Caco-2 (cell line): ENCODE results near the gene NUDT16L1. TPM values are rescaled to one million over a fixed set of nuclear protein-coding genes. Genes with fewer than 3 reads are reported as not detected.

Experiments used
- BruUV-seq: library from RNA; stranded (reverse); fragments of 400-500 nt; replicated peaks from 2 replicates; lab custom pipeline; 2021; lab: Mats Ljungman, UMichigan
- CTCF ChIA-PET: fragments of 300-600 bp; sonication (Branson Sonifier 250); formaldehyde crosslinking; loops from one replicate; lab custom pipeline; 2022; ENCODE audit warnings: antibody characterized with exemption; lab: Charles Lee
- POLR2A ChIA-PET: fragments of 300-600 bp; sonication (Branson Sonifier 250); formaldehyde crosslinking; loops from one replicate; lab custom pipeline; 2022; ENCODE audit warnings: antibody characterized with exemption; lab: Charles Lee
- DNase-seq, 2 experiments: peaks; one replicate each; pipeline versions ENCODE4 v3.0.0 to v3.0.0-alpha.2; 2020 to 2022
- H3K27me3 ChIP-seq: replicated peaks from 2 replicates; pipeline ENCODE4 v1.6.0; 2011; ENCODE audit warnings: low read length; ENCODE audit not compliant: control insufficient read depth, insufficient read depth
- H3K36me3 ChIP-seq: 2 replicates; pipeline ENCODE4 v1.5.1; 2011; ENCODE audit warnings: low read length; ENCODE audit not compliant: control insufficient read depth, insufficient read depth
- H3K4me1 ChIP-seq: fragments of 250-450 bp; sonication (Bioruptor Pico); 2 replicates; pipeline ENCODE4 v1.5.1; 2020; ENCODE audit warnings: mild to moderate bottlenecking
- H3K4me3 ChIP-seq: 2 replicates; pipeline ENCODE4 v1.5.1; 2011; ENCODE audit warnings: low read depth, mild to moderate bottlenecking, control low read depth, low read length
- H3K9me3 ChIP-seq: fragments of 250-450 bp; sonication (Bioruptor Pico); 2 replicates; pipeline ENCODE4 v1.5.1; 2020; ENCODE audit warnings: mild to moderate bottlenecking, moderate library complexity
- H3K27ac Mint-ChIP-seq: one replicate; pipeline ENCODE4 v1.8.0; 2022; ENCODE audit warnings: mixed read lengths; ENCODE audit not compliant: unreplicated experiment
- H3K27me3 Mint-ChIP-seq: one replicate; pipeline ENCODE4 v1.8.0; 2022; ENCODE audit warnings: mixed read lengths; ENCODE audit not compliant: insufficient read depth, unreplicated experiment
- H3K36me3 Mint-ChIP-seq: one replicate; pipeline ENCODE4 v1.8.0; 2022; ENCODE audit warnings: mild to moderate bottlenecking, mixed read lengths; ENCODE audit not compliant: insufficient read depth, unreplicated experiment
- H3K4me1 Mint-ChIP-seq: one replicate; pipeline ENCODE4 v1.8.0; 2022; ENCODE audit warnings: low read depth, mixed read lengths; ENCODE audit not compliant: unreplicated experiment
- H3K4me3 Mint-ChIP-seq: one replicate; pipeline ENCODE4 v1.8.0; 2022; ENCODE audit warnings: mild to moderate bottlenecking, moderate library complexity, mixed read lengths; ENCODE audit not compliant: unreplicated experiment
- H3K9me3 Mint-ChIP-seq: one replicate; pipeline ENCODE4 v1.8.0; 2022; ENCODE audit warnings: mixed read lengths; ENCODE audit not compliant: unreplicated experiment
- intact Hi-C: fragments of 100-400 bp; cut with micrococcal nuclease; formaldehyde crosslinking; loops from one replicate; pipeline ENCODE4 v1.10.0; 2022; ENCODE audit not compliant: unreplicated experiment
- total RNA-seq: library from RNA; stranded (reverse); gene quantifications from 2 replicates; pipeline ENCODE4 v1.2.3, GENCODE V29; 2022
- TF ChIP-seq, protein P1 (sequence below), 2 experiments: fragments of 200-600 bp in 1 of 2; IDR thresholded peaks; 1 replicate in 1 of 2; 2 replicates in 1 of 2; pipeline versions ENCODE4 v1.5.1 to v1.8.0; 2011 to 2022; ENCODE audit warnings: antibody characterized with exemption in 1 of 2, control low read depth in 1 of 2, inconsistent platforms in 1 of 2, low read depth in 1 of 2, low read length in 1 of 2, mild to moderate bottlenecking in 1 of 2, moderate library complexity in 1 of 2; ENCODE audit not compliant: insufficient read depth in 1 of 2, severe bottlenecking in 1 of 2, unreplicated experiment in 1 of 2

The NUDT16L1 gene
- total RNA-seq, 1 experiment from 2014 or later = 31.3 TPM

DNA sequence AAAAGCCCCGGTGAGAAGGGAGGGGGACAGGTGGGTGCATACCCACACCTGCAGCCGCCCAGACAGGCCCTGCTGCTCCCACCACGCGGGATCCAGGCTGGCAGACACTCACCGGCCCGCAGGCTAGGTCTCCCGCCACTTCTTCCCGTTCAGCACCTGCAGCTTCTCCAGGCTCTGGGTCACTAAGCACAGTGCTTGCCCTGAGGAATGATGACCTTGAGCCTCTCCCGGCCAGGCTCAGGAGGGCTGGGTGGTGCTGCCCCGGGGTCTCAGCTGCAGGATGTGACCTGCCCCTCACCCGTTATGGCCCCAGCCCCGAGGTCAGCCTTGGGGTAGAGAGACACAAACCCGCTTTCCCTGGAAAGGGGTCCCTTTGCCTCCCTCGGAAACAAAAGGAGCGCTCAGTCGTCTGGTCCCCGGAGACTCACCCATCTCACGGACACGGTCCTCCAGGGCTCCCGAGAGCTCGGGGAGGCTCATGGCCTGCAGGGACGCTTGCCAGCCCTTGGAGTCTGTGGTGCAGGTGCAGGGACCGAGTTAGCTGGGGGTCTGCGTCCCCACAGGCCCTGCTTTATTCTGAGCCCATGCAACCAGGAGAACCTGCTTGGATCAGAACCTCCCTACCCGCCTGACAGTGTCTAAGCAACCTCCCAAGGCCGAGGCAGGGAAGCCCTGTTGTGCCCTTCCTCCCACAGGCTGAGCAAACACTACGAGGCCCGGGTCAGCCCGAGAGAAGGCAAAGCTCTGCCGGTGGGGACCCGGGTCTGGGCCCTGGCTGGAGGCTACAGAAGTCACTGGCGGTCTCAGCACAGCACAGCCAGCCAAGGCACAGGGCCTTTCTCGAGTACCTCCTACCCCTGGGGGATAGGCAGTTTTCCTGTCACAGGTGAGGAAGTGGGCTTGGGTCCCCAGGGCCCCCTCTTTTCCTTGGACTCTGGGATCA is 3.8 kb downstream of the NUDT16L1 start:
- no peak overlapping the region for H3K4me3 Mint-ChIP-seq
- POLR2A ChIA-PET = interaction anchor here (0.5 kb wide), 1 partner anchor 106 kb away, joined by 3 read pairs; no protein-coding TSS in a partner anchor
- peaks cover 53% of the 10 kb centered on the region for H3K36me3 Mint-ChIP-seq
- BruUV-seq = no TSS peak
- no peak overlapping the region for H3K4me3 ChIP-seq
- H3K36me3 ChIP-seq = no peaks in the 10 kb centered on the region; the same call in 1 of the 2 replicates
- CTCF ChIA-PET = interaction anchor here (0.5 kb wide), 1 partner anchor 17 kb away, joined by 3 read pairs; no protein-coding TSS in a partner anchor
- H3K27me3 ChIP-seq = no peaks in the 10 kb centered on the region
- TF ChIP-seq, protein P1, sequence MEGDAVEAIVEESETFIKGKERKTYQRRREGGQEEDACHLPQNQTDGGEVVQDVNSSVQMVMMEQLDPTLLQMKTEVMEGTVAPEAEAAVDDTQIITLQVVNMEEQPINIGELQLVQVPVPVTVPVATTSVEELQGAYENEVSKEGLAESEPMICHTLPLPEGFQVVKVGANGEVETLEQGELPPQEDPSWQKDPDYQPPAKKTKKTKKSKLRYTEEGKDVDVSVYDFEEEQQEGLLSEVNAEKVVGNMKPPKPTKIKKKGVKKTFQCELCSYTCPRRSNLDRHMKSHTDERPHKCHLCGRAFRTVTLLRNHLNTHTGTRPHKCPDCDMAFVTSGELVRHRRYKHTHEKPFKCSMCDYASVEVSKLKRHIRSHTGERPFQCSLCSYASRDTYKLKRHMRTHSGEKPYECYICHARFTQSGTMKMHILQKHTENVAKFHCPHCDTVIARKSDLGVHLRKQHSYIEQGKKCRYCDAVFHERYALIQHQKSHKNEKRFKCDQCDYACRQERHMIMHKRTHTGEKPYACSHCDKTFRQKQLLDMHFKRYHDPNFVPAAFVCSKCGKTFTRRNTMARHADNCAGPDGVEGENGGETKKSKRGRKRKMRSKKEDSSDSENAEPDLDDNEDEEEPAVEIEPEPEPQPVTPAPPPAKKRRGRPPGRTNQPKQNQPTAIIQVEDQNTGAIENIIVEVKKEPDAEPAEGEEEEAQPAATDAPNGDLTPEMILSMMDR (IDR thresholded peaks at IDR 0.05; ENCODE audit: insufficient read depth in 1 of 2, low read depth in 1 of 2, low read length in 1 of 2, severe bottlenecking in 1 of 2, unreplicated experiment in 1 of 2) = no peak
- H3K4me1 Mint-ChIP-seq = no peaks in the 10 kb centered on the region
- H3K27me3 Mint-ChIP-seq = no peaks in the 10 kb centered on the region
- intact Hi-C loops = no loop called here
- no peak overlapping the region for H3K27ac Mint-ChIP-seq
- 0 out of 2 replicates have a peak, but pooled peaks cover 6% of the 10 kb centered on the region for H3K4me1 ChIP-seq
- peak in 1 of 2 experiments; percentile 34 for DNase-seq
- H3K9me3 ChIP-seq = no peaks in the 10 kb centered on the region
- H3K9me3 Mint-ChIP-seq = no peaks in the 10 kb centered on the region

DNA sequence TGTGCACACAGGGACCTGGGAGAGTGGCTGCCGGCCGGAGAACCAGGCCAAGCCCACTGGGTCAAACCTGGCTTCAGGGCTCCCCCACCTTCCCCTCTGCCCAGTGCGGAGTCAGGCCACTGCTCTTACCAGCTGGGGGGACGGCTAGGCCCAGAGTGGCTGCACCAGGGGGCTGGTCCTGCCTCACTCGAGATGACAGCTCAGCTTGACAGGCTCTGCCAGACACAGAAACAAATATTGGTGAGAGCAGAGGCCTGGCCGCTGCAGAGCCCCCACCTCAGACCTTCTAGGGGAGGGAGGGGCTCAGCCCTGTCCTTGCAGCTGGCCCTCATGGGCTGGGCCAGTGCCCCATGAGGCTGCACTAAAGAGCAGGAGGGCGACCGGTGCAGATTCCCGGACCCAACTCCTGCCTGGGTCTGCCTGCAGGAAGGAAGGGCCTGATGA is 4.5 kb downstream of the NUDT16L1 start:
- no peak overlapping the region for H3K4me3 ChIP-seq
- POLR2A ChIA-PET = interaction anchor here (0.5 kb wide), 1 partner anchor 105 kb away, joined by 3 read pairs; no protein-coding TSS in a partner anchor
- CTCF ChIA-PET = no interaction called here
- TF ChIP-seq, protein P1 (IDR thresholded peaks at IDR 0.05; ENCODE audit: insufficient read depth in 1 of 2, low read depth in 1 of 2, low read length in 1 of 2, severe bottlenecking in 1 of 2, unreplicated experiment in 1 of 2) = no peak
- H3K4me1 ChIP-seq = 0 out of 2 replicates have a peak, but pooled peaks cover under 1% of the 10 kb centered on the region
- Mint-ChIP-seq H3K4me3 (no peak overlapping the region), H3K4me1 (no peaks in the 10 kb centered on the region), H3K27ac (no peak overlapping the region), H3K9me3 (no peaks in the 10 kb centered on the region), H3K27me3 (no peaks in the 10 kb centered on the region), H3K36me3 (peaks cover 53% of the 10 kb centered on the region)
- no TSS peak for BruUV-seq
- no peaks in the 10 kb centered on the region for H3K27me3 ChIP-seq
- intact Hi-C loops = no loop called here
- DNase-seq = no peak
- no peaks in the 10 kb centered on the region; the same call in 1 of the 2 replicates for H3K36me3 ChIP-seq
- no peaks in the 10 kb centered on the region for H3K9me3 ChIP-seq

DNA sequence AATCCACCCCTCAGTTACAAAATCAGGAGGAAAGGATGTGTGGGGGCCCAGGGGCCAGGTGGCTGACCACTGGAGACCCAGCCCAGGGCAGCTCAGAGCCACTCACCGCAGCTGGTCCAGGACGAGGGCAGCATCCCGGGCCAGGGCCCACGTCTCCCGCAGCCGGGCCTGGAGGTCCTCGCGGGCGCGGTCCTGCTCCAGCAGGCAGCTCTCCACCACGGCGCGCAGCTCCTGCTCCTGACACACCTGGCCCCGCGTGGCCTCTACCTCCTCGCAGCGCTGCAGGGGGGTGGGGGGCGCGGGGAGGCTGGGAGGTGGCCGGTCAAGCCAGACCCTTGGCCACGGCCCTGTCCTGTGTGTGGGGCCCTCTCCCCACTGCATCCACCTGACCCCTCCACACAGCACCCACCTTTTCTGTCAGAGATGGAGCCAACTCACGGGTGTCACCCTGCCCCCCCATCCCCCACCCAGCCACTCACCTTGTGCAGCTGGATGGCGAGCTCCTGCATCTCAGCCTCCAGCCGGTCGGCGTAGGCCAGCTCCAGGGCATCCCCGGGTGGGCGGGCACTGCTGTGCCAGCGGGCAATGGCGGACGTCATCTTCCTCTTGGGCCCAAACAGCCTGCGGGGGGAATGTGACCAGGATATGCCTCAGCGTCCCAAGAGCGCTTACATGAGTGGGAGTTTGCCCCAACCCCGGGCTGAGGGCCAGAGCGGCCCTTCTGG is 5.1 kb downstream of the NUDT16L1 start:
- DNase-seq = peak in 1 of 2 experiments; percentile 27
- peaks cover 46% of the 10 kb centered on the region for H3K36me3 Mint-ChIP-seq
- H3K27me3 ChIP-seq = no peaks in the 10 kb centered on the region
- no peaks in the 10 kb centered on the region for H3K4me1 Mint-ChIP-seq
- no peaks in the 10 kb centered on the region for H3K9me3 ChIP-seq
- no peaks in the 10 kb centered on the region for H3K27me3 Mint-ChIP-seq
- intact Hi-C loops = no loop called here
- H3K4me3 Mint-ChIP-seq = no peak overlapping the region
- H3K36me3 ChIP-seq = no peaks in the 10 kb centered on the region; the same call in 1 of the 2 replicates
- H3K4me3 ChIP-seq = no peak overlapping the region
- TF ChIP-seq, protein P1 (IDR thresholded peaks at IDR 0.05; ENCODE audit: insufficient read depth in 1 of 2, low read depth in 1 of 2, low read length in 1 of 2, severe bottlenecking in 1 of 2, unreplicated experiment in 1 of 2) = no peak
- ChIA-PET CTCF (no interaction called here), POLR2A (no interaction called here)
- H3K4me1 ChIP-seq = no peaks in the 10 kb centered on the region
- no TSS peak for BruUV-seq
- H3K9me3 Mint-ChIP-seq = no peaks in the 10 kb centered on the region
- H3K27ac Mint-ChIP-seq = no peak overlapping the region
